Nephron progenitor cell (in vitro differentiated cells): Measurements from ENCODE around the gene XRCC4.
"Not testable (repeated sequence)": the region's sequence is repeated elsewhere in the genome, so short reads cannot be mapped to it uniquely, and the experiment has no call there.

Source experiments
- DNase-seq: peaks from one replicate; pipeline ENCODE4 v3.0.0; 2021
- H3K27ac Mint-ChIP-seq: 2 replicates; pipeline ENCODE4 v1.8.0; 2021; ENCODE audit warnings: mild to moderate bottlenecking, moderate library complexity, mixed read lengths
- H3K27me3 Mint-ChIP-seq: 2 replicates; pipeline ENCODE4 v1.8.0; 2021; ENCODE audit warnings: mild to moderate bottlenecking, low read depth, mixed read lengths; ENCODE audit not compliant: poor library complexity
- H3K36me3 Mint-ChIP-seq: 2 replicates; pipeline ENCODE4 v1.8.0; 2021; ENCODE audit warnings: low read depth, mixed read lengths
- H3K4me1 Mint-ChIP-seq: 2 replicates; pipeline ENCODE4 v1.8.0; 2021; ENCODE audit warnings: mixed read lengths
- H3K4me3 Mint-ChIP-seq: 2 replicates; pipeline ENCODE4 v1.8.0; 2021; ENCODE audit warnings: mild to moderate bottlenecking, moderate library complexity, mixed read lengths
- H3K9me3 Mint-ChIP-seq: 2 replicates; pipeline ENCODE4 v1.8.0; 2021; ENCODE audit warnings: mild to moderate bottlenecking, moderate library complexity, mixed read lengths
- TF ChIP-seq, protein P1 (sequence below): fragments of 200-600 bp; sonication (generic); IDR thresholded peaks from 2 replicates; pipeline ENCODE4 v1.5.0; 2021; ENCODE audit warnings: antibody characterized with exemption

XRCC4 gene

GRCh38 chr5:83353231-83353630, 275.9 kb downstream of the XRCC4 start:
- Mint-ChIP-seq H3K27ac (no peak overlapping the region), H3K4me3 (no peak overlapping the region), H3K4me1 (no peaks in the 10 kb centered on the region), H3K9me3 (peaks cover 30% of the 10 kb centered on the region), H3K36me3 (peaks cover 22% of the 10 kb centered on the region), H3K27me3 (no peaks in the 10 kb centered on the region)
- DNase-seq: no peak
- TF ChIP-seq, protein P1, sequence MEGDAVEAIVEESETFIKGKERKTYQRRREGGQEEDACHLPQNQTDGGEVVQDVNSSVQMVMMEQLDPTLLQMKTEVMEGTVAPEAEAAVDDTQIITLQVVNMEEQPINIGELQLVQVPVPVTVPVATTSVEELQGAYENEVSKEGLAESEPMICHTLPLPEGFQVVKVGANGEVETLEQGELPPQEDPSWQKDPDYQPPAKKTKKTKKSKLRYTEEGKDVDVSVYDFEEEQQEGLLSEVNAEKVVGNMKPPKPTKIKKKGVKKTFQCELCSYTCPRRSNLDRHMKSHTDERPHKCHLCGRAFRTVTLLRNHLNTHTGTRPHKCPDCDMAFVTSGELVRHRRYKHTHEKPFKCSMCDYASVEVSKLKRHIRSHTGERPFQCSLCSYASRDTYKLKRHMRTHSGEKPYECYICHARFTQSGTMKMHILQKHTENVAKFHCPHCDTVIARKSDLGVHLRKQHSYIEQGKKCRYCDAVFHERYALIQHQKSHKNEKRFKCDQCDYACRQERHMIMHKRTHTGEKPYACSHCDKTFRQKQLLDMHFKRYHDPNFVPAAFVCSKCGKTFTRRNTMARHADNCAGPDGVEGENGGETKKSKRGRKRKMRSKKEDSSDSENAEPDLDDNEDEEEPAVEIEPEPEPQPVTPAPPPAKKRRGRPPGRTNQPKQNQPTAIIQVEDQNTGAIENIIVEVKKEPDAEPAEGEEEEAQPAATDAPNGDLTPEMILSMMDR: no peak

DNA sequence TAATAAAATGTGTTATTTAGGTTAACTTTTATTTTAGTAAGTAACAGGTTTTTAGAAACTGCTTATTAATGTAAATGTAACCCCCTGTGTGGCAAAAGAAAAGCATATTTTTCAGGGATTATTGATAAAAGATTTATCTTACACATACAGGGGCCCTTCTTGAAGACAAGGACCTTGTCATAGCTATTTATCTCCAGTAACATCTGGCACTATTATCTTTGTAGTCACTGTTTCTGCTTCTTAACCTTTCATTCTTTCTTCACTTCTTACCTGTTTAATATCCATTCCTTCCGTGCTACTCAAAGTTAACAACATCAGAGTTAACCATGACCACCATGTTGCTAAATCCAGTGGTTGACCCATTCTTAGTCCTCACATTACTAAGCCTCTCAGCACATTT, 276.4 kb downstream of the XRCC4 start:
- TF ChIP-seq, protein P1: no peak
- H3K36me3 Mint-ChIP-seq: peaks cover 18% of the 10 kb centered on the region
- no peaks in the 10 kb centered on the region for H3K27me3 Mint-ChIP-seq
- no peak overlapping the region for H3K4me3 Mint-ChIP-seq
- H3K27ac Mint-ChIP-seq: no peak overlapping the region
- no peaks in the 10 kb centered on the region for H3K4me1 Mint-ChIP-seq
- H3K9me3 Mint-ChIP-seq: peaks cover 24% of the 10 kb centered on the region
- DNase-seq: no peak

GRCh38 chr5:83354958-83355357, 277.6 kb downstream of the XRCC4 start:
- TF ChIP-seq, protein P1: no peak
- Mint-ChIP-seq H3K27me3 (no peaks in the 10 kb centered on the region), H3K4me3 (no peak overlapping the region), H3K27ac (no peak overlapping the region), H3K36me3 (peaks cover 6% of the 10 kb centered on the region), H3K9me3 (peaks cover 12% of the 10 kb centered on the region), H3K4me1 (no peaks in the 10 kb centered on the region)
- no peak for DNase-seq

DNA sequence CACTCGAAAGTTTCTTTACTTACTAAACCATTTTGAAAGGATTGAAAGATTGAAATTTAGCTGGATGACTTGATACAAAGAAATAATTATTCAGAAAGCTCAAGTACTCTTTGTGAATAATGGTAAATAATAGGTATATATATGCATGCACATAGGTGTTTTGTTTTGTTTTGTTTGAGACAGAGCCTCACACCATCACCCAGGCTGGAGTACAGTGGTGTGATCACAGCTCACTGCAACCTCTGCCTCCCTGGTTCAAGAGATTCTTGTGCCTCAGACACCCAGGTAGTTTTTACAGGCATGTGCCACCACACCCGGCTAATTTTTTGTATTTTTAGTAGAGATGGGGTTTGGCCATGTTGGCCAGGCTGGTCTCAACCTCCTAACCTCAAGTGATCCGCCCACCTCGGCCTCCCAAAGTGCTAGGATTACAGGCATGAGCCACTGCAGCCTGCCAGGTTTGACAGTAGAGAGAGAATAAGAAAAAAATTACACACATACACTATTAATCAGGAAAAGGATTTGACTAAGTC, 278.2 kb downstream of the XRCC4 start:
- H3K4me3 Mint-ChIP-seq, H3K27ac Mint-ChIP-seq, H3K4me1 Mint-ChIP-seq, H3K36me3 Mint-ChIP-seq, DNase-seq, H3K27me3 Mint-ChIP-seq, H3K9me3 Mint-ChIP-seq: not testable (repeated sequence)

DNA sequence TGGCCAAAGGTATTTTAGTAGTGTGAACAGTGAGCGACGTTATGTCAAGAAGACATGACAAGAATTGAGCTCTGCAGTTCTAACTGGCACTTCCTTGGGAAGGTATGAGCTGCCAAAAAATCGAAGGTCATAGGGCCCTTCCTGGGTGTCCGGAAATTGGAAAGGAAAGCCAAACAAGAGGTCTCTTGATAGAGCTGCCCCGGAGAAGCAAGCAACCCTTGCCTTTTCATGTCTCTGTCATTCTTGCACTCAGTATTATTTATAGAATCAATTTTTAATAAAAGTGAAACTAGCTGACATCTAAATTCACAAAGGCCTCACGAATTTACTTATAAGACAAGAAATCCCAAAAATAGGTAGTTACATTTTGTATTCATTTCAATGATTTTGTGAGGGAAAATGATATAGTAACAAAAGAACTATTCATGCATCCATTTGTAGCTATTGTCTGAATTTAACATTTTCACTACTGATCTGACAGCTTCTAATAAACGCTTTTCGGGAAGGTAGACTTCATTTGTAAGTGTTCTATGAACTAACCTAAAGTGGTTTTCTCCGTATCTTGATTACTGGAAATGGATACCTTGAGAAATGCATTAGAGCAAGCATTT, 280.4 kb downstream of the XRCC4 start:
- H3K4me1 Mint-ChIP-seq: no peaks in the 10 kb centered on the region
- H3K9me3 Mint-ChIP-seq: peaks cover 7% of the 10 kb centered on the region
- TF ChIP-seq, protein P1: no peak
- peaks cover 4% of the 10 kb centered on the region for H3K27me3 Mint-ChIP-seq
- H3K4me3 Mint-ChIP-seq: no peak overlapping the region
- H3K27ac Mint-ChIP-seq: no peak overlapping the region
- no peak for DNase-seq
- no peaks in the 10 kb centered on the region for H3K36me3 Mint-ChIP-seq

DNA sequence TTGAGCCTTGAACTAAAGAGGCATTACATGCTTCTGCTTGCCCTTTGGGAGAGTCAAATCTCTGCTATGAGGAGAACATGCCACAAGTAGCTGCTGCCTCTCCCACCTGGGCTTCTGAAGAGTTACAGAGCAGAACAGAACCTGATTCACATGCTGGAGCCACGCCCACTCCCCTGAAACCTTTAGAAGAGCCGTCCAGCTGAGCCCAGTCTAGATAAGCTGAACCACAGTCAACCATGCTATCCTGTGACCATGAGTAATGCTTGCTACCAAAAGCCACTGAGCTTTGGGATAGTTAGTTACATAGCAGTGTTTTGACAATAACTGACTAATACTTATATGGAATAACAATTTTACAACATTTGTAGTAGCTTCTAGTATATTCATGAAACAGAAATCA, 283.2 kb downstream of the XRCC4 start:
- Mint-ChIP-seq H3K4me1 (peaks cover 4% of the 10 kb centered on the region), H3K9me3 (peaks cover 7% of the 10 kb centered on the region), H3K27me3 (peaks cover 4% of the 10 kb centered on the region), H3K4me3 (no peak overlapping the region), H3K36me3 (no peaks in the 10 kb centered on the region), H3K27ac (no peak overlapping the region)
- TF ChIP-seq, protein P1: no peak
- DNase-seq: no peak
